HepG2 (cell line): ENCODE data around the gene DNAH8. TPM values are rescaled to one million over a fixed set of nuclear protein-coding genes. Genes with fewer than 3 reads are reported as not detected.

Source experiments
- AHDC1 ChIP-seq: sonication (generic); formaldehyde crosslinking; IDR thresholded peaks from 2 replicates; pipeline ENCODE4 v1.5.1; 2020; ENCODE audit warnings: mild to moderate bottlenecking, missing genetic modification reagents, borderline replicate concordance
- ZHX2 ChIP-seq, 2 experiments: sonication (generic) in 1 of 2; formaldehyde crosslinking in 1 of 2; IDR thresholded peaks; 2 replicates each; pipeline versions ENCODE4 v1.6.1 to v1.9.0; 2014 to 2022; ENCODE audit warnings: antibody characterized with exemption in 1 of 2, borderline replicate concordance in 1 of 2, inconsistent platforms in 1 of 2, low read depth in 1 of 2, missing genetic modification reagents in 1 of 2
- polyA plus RNA-seq, 8 experiments: library from polyadenylated mRNA; depleted of rRNA in 3 of 8; stranded (reverse) in 7 of 8; unstranded in 1 of 8; fragments of >200 nt; fragmentation: Illumina TruSeq in 4 of 8; extraction: Trizol in 4 of 8; gene quantifications; 2 replicates each; pipeline versions ENCODE4 v1.2.1 to v1.2.3, GENCODE V29; 2011 to 2016; ENCODE audit warnings: low read depth in 4 of 8, missing spikeins in 1 of 8, mixed read lengths in 1 of 8; ENCODE audit not compliant: insufficient read depth in 1 of 8
- total RNA-seq, 5 experiments: library from RNA; depleted of rRNA; stranded (reverse); fragments of >200 nt; fragmentation: Illumina TruSeq; extraction: Trizol; gene quantifications; 2 replicates each; pipeline ENCODE4 v1.2.3, GENCODE V29; 2016; ENCODE audit warnings: low read depth in 1 of 5

The DNAH8 gene
- total and polyA plus RNA-seq, 2 of the 13 experiments (the other 11 are each of a cell fraction or from before 2014, with no cell fraction given): not detected

GRCh38 chr6:38739532-38739931, 24.4 kb downstream of the DNAH8 start (continued):
- TF ChIP-seq ZHX2 (IDR thresholded peaks at IDR 0.05; ENCODE audit: low read depth): no peak
- TF ChIP-seq ZHX2 (CRISPR knock-in tag; IDR thresholded peaks at IDR 0.05; ENCODE audit: borderline replicate concordance): no peak
- no peak for TF ChIP-seq AHDC1 (CRISPR knock-in tag)
